GM12864 (cell line): ENCODE data around the gene CCDC86.

ENCODE experiments used
- DNase-seq: peaks from one replicate; pipeline ENCODE4 v3.0.0-alpha.2; 2011; ENCODE audit warnings: low read depth
- H3K4me3 ChIP-seq: 2 replicates; pipeline ENCODE4 v1.5.1; 2011; ENCODE audit warnings: mild to moderate bottlenecking, low read depth, low read length, control low read depth
- CTCF ChIP-seq: IDR thresholded peaks from 2 replicates; pipeline ENCODE4 v1.5.1; 2011; ENCODE audit warnings: low read depth, mild to moderate bottlenecking, moderate library complexity, low read length, control low read depth, inconsistent platforms; ENCODE audit errors: missing control alignments

The CCDC86 gene

GRCh38 chr11:60864856-60865513 is 23.1 kb downstream of the CCDC86 start:
- no peak for DNase-seq
- no peak overlapping the region for H3K4me3 ChIP-seq
- TF ChIP-seq CTCF = no peak

- DNase-seq = no peak
- TF ChIP-seq CTCF = no peak
- no peak within 1 kb of the TSS for H3K4me3 ChIP-seq
These were observed 25.3 kb downstream of the CCDC86 start, which contains the start of gene ZP1 for GRCh38 chr11:60866911-60867870. TSS of gene ZP1 (plus strand) at chr11:60867542. CDS start at chr11:60867562, 20 bp downstream.

GRCh38 chr11:60867871-60868681 is 26.2 kb downstream of the CCDC86 start:
- DNase-seq = no peak
- TF ChIP-seq CTCF = no peak

GRCh38 chr11:60868682-60869450 is 27.0 kb downstream of the CCDC86 start:
- TF ChIP-seq CTCF = no peak
- no peak overlapping the region for H3K4me3 ChIP-seq
- no peak for DNase-seq

More at GRCh38 chr11:60867871-60868681, 26.2 kb downstream of the CCDC86 start:
- no peak overlapping the region for H3K4me3 ChIP-seq

- no peak for DNase-seq
- H3K4me3 ChIP-seq = no peak overlapping the region
- TF ChIP-seq CTCF = no peak
These were observed 27.5 kb downstream of the CCDC86 start for GRCh38 chr11:60869451-60869825.

GRCh38 chr11:60870276-60870675 is 28.4 kb downstream of the CCDC86 start:
- no peak for TF ChIP-seq CTCF
- DNase-seq = no peak
- H3K4me3 ChIP-seq = no peak overlapping the region
